Activated CD4-positive, alpha-beta T cell treated with anti-CD3 and anti-CD28 coated beads, Interleukin-2, amount 10 ng/mL, durations not matched to agents 24 days and 14 days (primary cell): ENCODE data around the gene GABRP. TPM values are rescaled to one million over a fixed set of nuclear protein-coding genes. Genes with fewer than 3 reads are reported as not detected.

ENCODE experiments used
- DNase-seq: peaks from one replicate; pipeline ENCODE4 v3.0.0; 2022
- H3K27ac Mint-ChIP-seq: one replicate; pipeline ENCODE4 v1.8.0; 2022; ENCODE audit warnings: mild to moderate bottlenecking, mixed read lengths
- H3K27me3 Mint-ChIP-seq: one replicate; pipeline ENCODE4 v1.8.0; 2022; ENCODE audit warnings: mixed read lengths
- H3K36me3 Mint-ChIP-seq: one replicate; pipeline ENCODE4 v1.8.0; 2022; ENCODE audit warnings: low read depth, mild to moderate bottlenecking, mixed read lengths
- H3K4me1 Mint-ChIP-seq: one replicate; pipeline ENCODE4 v1.8.0; 2021; ENCODE audit warnings: mixed read lengths
- H3K4me3 Mint-ChIP-seq: one replicate; pipeline ENCODE4 v1.8.0; 2022; ENCODE audit warnings: mild to moderate bottlenecking, moderate library complexity, mixed read lengths
- H3K9me3 Mint-ChIP-seq: one replicate; pipeline ENCODE4 v1.8.0; 2021; ENCODE audit warnings: mixed read lengths
- intact Hi-C: fragments of 100-400 bp; cut with micrococcal nuclease; formaldehyde crosslinking; loops from one replicate; pipeline ENCODE4 v1.15.1; 2023
- total RNA-seq: library from RNA; stranded (reverse); gene quantifications from 2 replicates; pipeline ENCODE4 v1.2.3, GENCODE V29; 2022

GABRP gene
- total RNA-seq, 1 donor from 2014 or later = not detected

GRCh38 chr5:170843870-170844269, 60.3 kb downstream of the GABRP start:
- intact Hi-C loops = no loop called here
- DNase-seq = no peak
- H3K27ac Mint-ChIP-seq = no peak overlapping the region
- H3K9me3 Mint-ChIP-seq = no peaks in the 10 kb centered on the region
- H3K4me1 Mint-ChIP-seq = no peaks in the 10 kb centered on the region
- no peaks in the 10 kb centered on the region for H3K36me3 Mint-ChIP-seq
- H3K27me3 Mint-ChIP-seq = no peaks in the 10 kb centered on the region
- H3K4me3 Mint-ChIP-seq = no peak overlapping the region

GRCh38 chr5:170844651-170845050, 61.1 kb downstream of the GABRP start:
- no peak overlapping the region for H3K4me3 Mint-ChIP-seq
- no peak overlapping the region for H3K27ac Mint-ChIP-seq

GRCh38 chr5:170846416-170846815, 62.9 kb downstream of the GABRP start:
- Mint-ChIP-seq H3K9me3 (no peaks in the 10 kb centered on the region), H3K27me3 (no peaks in the 10 kb centered on the region), H3K4me1 (no peaks in the 10 kb centered on the region), H3K27ac (no peak overlapping the region), H3K36me3 (no peaks in the 10 kb centered on the region), H3K4me3 (no peak overlapping the region)
- DNase-seq = no peak
- intact Hi-C loops = no loop called here

More at GRCh38 chr5:170844651-170845050, 61.1 kb downstream of the GABRP start:
- Mint-ChIP-seq H3K9me3 (no peaks in the 10 kb centered on the region), H3K4me1 (no peaks in the 10 kb centered on the region), H3K27me3 (no peaks in the 10 kb centered on the region), H3K36me3 (no peaks in the 10 kb centered on the region)
- DNase-seq = no peak
- intact Hi-C loops = no loop called here

- no peak for DNase-seq
- Mint-ChIP-seq H3K4me3 (no peak overlapping the region), H3K27ac (no peak overlapping the region), H3K4me1 (no peaks in the 10 kb centered on the region), H3K9me3 (no peaks in the 10 kb centered on the region), H3K27me3 (no peaks in the 10 kb centered on the region), H3K36me3 (no peaks in the 10 kb centered on the region)
- intact Hi-C loops = no loop called here
Observed at GRCh38 chr5:170846846-170847245, 63.3 kb downstream of the GABRP start.

GRCh38 chr5:170848033-170848432, 64.5 kb downstream of the GABRP start:
- Mint-ChIP-seq H3K36me3 (no peaks in the 10 kb centered on the region), H3K27me3 (no peaks in the 10 kb centered on the region), H3K9me3 (no peaks in the 10 kb centered on the region), H3K4me3 (no peak overlapping the region), H3K27ac (no peak overlapping the region), H3K4me1 (no peaks in the 10 kb centered on the region)
- intact Hi-C loops = no loop called here
- no peak for DNase-seq

- no peak overlapping the region for H3K27ac Mint-ChIP-seq
- no peaks in the 10 kb centered on the region for H3K9me3 Mint-ChIP-seq
- no peaks in the 10 kb centered on the region for H3K4me1 Mint-ChIP-seq
- intact Hi-C loops = no loop called here
- no peak for DNase-seq
- no peaks in the 10 kb centered on the region for H3K27me3 Mint-ChIP-seq
- no peak overlapping the region for H3K4me3 Mint-ChIP-seq
- no peaks in the 10 kb centered on the region for H3K36me3 Mint-ChIP-seq
Observed at GRCh38 chr5:170849374-170849773, 65.8 kb downstream of the GABRP start.

GRCh38 chr5:170854566-170854965, 71.0 kb downstream of the GABRP start:
- intact Hi-C loops = no loop called here
- H3K27me3 Mint-ChIP-seq = no peaks in the 10 kb centered on the region
- no peak overlapping the region for H3K4me3 Mint-ChIP-seq
- no peak overlapping the region for H3K27ac Mint-ChIP-seq
- no peaks in the 10 kb centered on the region for H3K36me3 Mint-ChIP-seq
- H3K9me3 Mint-ChIP-seq = no peaks in the 10 kb centered on the region
- DNase-seq = no peak
- H3K4me1 Mint-ChIP-seq = no peaks in the 10 kb centered on the region

- H3K27ac Mint-ChIP-seq = no peak overlapping the region
- DNase-seq = no peak
- H3K4me3 Mint-ChIP-seq = no peak overlapping the region
- H3K9me3 Mint-ChIP-seq = peaks cover 12% of the 10 kb centered on the region
- no peaks in the 10 kb centered on the region for H3K4me1 Mint-ChIP-seq
- peaks cover 12% of the 10 kb centered on the region for H3K27me3 Mint-ChIP-seq
- H3K36me3 Mint-ChIP-seq = peaks cover 11% of the 10 kb centered on the region
- intact Hi-C loops = no loop called here
Observed at GRCh38 chr5:170857066-170857465, 73.5 kb downstream of the GABRP start.

- H3K27me3 Mint-ChIP-seq = peaks cover 24% of the 10 kb centered on the region
- H3K4me3 Mint-ChIP-seq = no peak overlapping the region
- H3K36me3 Mint-ChIP-seq = peaks cover 13% of the 10 kb centered on the region
- peaks cover 19% of the 10 kb centered on the region for H3K9me3 Mint-ChIP-seq
- no peaks in the 10 kb centered on the region for H3K4me1 Mint-ChIP-seq
- DNase-seq = no peak
- no peak overlapping the region for H3K27ac Mint-ChIP-seq
- intact Hi-C loops = no loop called here
Observed at GRCh38 chr5:170860415-170860814, 76.9 kb downstream of the GABRP start.

GRCh38 chr5:170860818-170861666, 77.5 kb downstream of the GABRP start:
- intact Hi-C loops = no loop called here
- H3K27ac Mint-ChIP-seq = no peak overlapping the region
- no peak for DNase-seq
- H3K4me1 Mint-ChIP-seq = no peaks in the 10 kb centered on the region
- peaks cover 19% of the 10 kb centered on the region for H3K9me3 Mint-ChIP-seq
- peaks cover 24% of the 10 kb centered on the region for H3K27me3 Mint-ChIP-seq
- H3K36me3 Mint-ChIP-seq = peaks cover 13% of the 10 kb centered on the region
- H3K4me3 Mint-ChIP-seq = no peak overlapping the region

GRCh38 chr5:170861667-170861916, 78.1 kb downstream of the GABRP start:
- Mint-ChIP-seq H3K4me1 (no peaks in the 10 kb centered on the region), H3K27me3 (peaks cover 24% of the 10 kb centered on the region), H3K9me3 (peaks cover 19% of the 10 kb centered on the region), H3K4me3 (no peak overlapping the region), H3K27ac (no peak overlapping the region), H3K36me3 (peaks cover 13% of the 10 kb centered on the region)
- DNase-seq = no peak
- intact Hi-C loops = no loop called here

GRCh38 chr5:170861917-170862766, 78.6 kb downstream of the GABRP start, which contains the start of gene RANBP17:
RANBP17 (plus strand) TSS chr5:170862018.
- Mint-ChIP-seq H3K4me3 (no peak within 1 kb of the TSS), H3K9me3 (peaks cover 19% of the 10 kb centered on the region), H3K27me3 (peaks cover 24% of the 10 kb centered on the region), H3K36me3 (peaks cover 13% of the 10 kb centered on the region), H3K4me1 (no peaks in the 10 kb centered on the region), H3K27ac (no peak within 1 kb of the TSS)
- intact Hi-C loops = no loop called here
- DNase-seq = no peak

GRCh38 chr5:170863646-170864045, 80.1 kb downstream of the GABRP start:
- intact Hi-C loops = no loop called here
- H3K4me3 Mint-ChIP-seq = no peak overlapping the region
- H3K27ac Mint-ChIP-seq = no peak overlapping the region
- H3K4me1 Mint-ChIP-seq = no peaks in the 10 kb centered on the region
- DNase-seq = no peak
- peaks cover 13% of the 10 kb centered on the region for H3K36me3 Mint-ChIP-seq
- H3K27me3 Mint-ChIP-seq = peaks cover 24% of the 10 kb centered on the region
- peaks cover 19% of the 10 kb centered on the region for H3K9me3 Mint-ChIP-seq
